Nephron progenitor cell (in vitro differentiated cells): ENCODE measurements around the gene NFATC4.

Experiments used
- DNase-seq: peaks from one replicate; pipeline ENCODE4 v3.0.0; 2021
- H3K27ac Mint-ChIP-seq: 2 replicates; pipeline ENCODE4 v1.8.0; 2021; ENCODE audit warnings: mild to moderate bottlenecking, moderate library complexity, mixed read lengths
- H3K27me3 Mint-ChIP-seq: 2 replicates; pipeline ENCODE4 v1.8.0; 2021; ENCODE audit warnings: mild to moderate bottlenecking, low read depth, mixed read lengths; ENCODE audit not compliant: poor library complexity
- H3K36me3 Mint-ChIP-seq: 2 replicates; pipeline ENCODE4 v1.8.0; 2021; ENCODE audit warnings: low read depth, mixed read lengths
- H3K4me1 Mint-ChIP-seq: 2 replicates; pipeline ENCODE4 v1.8.0; 2021; ENCODE audit warnings: mixed read lengths
- H3K4me3 Mint-ChIP-seq: 2 replicates; pipeline ENCODE4 v1.8.0; 2021; ENCODE audit warnings: mild to moderate bottlenecking, moderate library complexity, mixed read lengths
- H3K9me3 Mint-ChIP-seq: 2 replicates; pipeline ENCODE4 v1.8.0; 2021; ENCODE audit warnings: mild to moderate bottlenecking, moderate library complexity, mixed read lengths
- CTCF ChIP-seq: fragments of 200-600 bp; sonication (generic); IDR thresholded peaks from 2 replicates; pipeline ENCODE4 v1.5.0; 2021; ENCODE audit warnings: antibody characterized with exemption

The NFATC4 gene

GRCh38 chr14:24422261-24422660, 54.3 kb downstream of the NFATC4 start:
- DNase-seq, result no peak
- Mint-ChIP-seq H3K4me1 (peaks cover 5% of the 10 kb centered on the region), H3K4me3 (no peak overlapping the region), H3K27me3 (peaks cover 29% of the 10 kb centered on the region), H3K9me3 (peaks cover 4% of the 10 kb centered on the region), H3K27ac (no peak overlapping the region), H3K36me3 (no peaks in the 10 kb centered on the region)
- no peak for TF ChIP-seq CTCF

- Mint-ChIP-seq H3K36me3 (no peaks in the 10 kb centered on the region), H3K27ac (no peak overlapping the region), H3K4me3 (no peak overlapping the region), H3K27me3 (peaks cover 33% of the 10 kb centered on the region), H3K9me3 (peaks cover 4% of the 10 kb centered on the region), H3K4me1 (peaks cover 5% of the 10 kb centered on the region)
- no peak for DNase-seq
- no peak for TF ChIP-seq CTCF
Measured at GRCh38 chr14:24422694-24423601, 55.0 kb downstream of the NFATC4 start.

- Mint-ChIP-seq H3K36me3 (no peaks in the 10 kb centered on the region), H3K27me3 (peaks cover 24% of the 10 kb centered on the region), H3K4me1 (peaks cover 19% of the 10 kb centered on the region), H3K9me3 (peaks cover 4% of the 10 kb centered on the region), H3K4me3 (no peak overlapping the region), H3K27ac (no peak overlapping the region)
- DNase-seq, result no peak
- TF ChIP-seq CTCF, result no peak
Measured at GRCh38 chr14:24425704-24426103, 57.7 kb downstream of the NFATC4 start.

GRCh38 chr14:24426150-24426911, 58.3 kb downstream of the NFATC4 start:
- peaks cover 25% of the 10 kb centered on the region for H3K4me1 Mint-ChIP-seq
- H3K9me3 Mint-ChIP-seq, result peaks cover 4% of the 10 kb centered on the region
- H3K36me3 Mint-ChIP-seq, result no peaks in the 10 kb centered on the region
- no peak overlapping the region for H3K4me3 Mint-ChIP-seq
- H3K27me3 Mint-ChIP-seq, result peaks cover 24% of the 10 kb centered on the region
- H3K27ac Mint-ChIP-seq, result no peak overlapping the region
- no peak for DNase-seq
- no peak for TF ChIP-seq CTCF

- peaks cover 4% of the 10 kb centered on the region for H3K9me3 Mint-ChIP-seq
- peaks cover 24% of the 10 kb centered on the region for H3K27me3 Mint-ChIP-seq
- no peak overlapping the region for H3K27ac Mint-ChIP-seq
- H3K36me3 Mint-ChIP-seq, result peaks cover 5% of the 10 kb centered on the region
- DNase-seq, result no peak
- TF ChIP-seq CTCF, result no peak
- H3K4me3 Mint-ChIP-seq, result no peak overlapping the region
- H3K4me1 Mint-ChIP-seq, result peaks cover 32% of the 10 kb centered on the region
Measured at GRCh38 chr14:24426912-24427536, 59.0 kb downstream of the NFATC4 start.
